Endometrial microvascular endothelial cells (primary cell): ENCODE measurements around the gene FCRLA. TPM values are rescaled to one million over a fixed set of nuclear protein-coding genes. Genes with fewer than 3 reads are reported as not detected.

ENCODE experiments used
- in situ Hi-C: cut with HindIII; loops from 2 replicates; pipeline ENCODE4 v1.10.0; 2017; ENCODE audit warnings: low sequenced_read_pairs, low pct_unique_long_range_greater_than_20kb; ENCODE audit errors: inconsistent ontology term
- total RNA-seq: library from RNA; depleted of rRNA; stranded (reverse); fragments of >200 nt; gene quantifications from one replicate; pipeline ENCODE4 v1.2.3, GENCODE V29; 2015; ENCODE audit errors: inconsistent ontology term

The FCRLA gene
- total RNA-seq, 1 donor from 2014 or later, result not detected

DNA sequence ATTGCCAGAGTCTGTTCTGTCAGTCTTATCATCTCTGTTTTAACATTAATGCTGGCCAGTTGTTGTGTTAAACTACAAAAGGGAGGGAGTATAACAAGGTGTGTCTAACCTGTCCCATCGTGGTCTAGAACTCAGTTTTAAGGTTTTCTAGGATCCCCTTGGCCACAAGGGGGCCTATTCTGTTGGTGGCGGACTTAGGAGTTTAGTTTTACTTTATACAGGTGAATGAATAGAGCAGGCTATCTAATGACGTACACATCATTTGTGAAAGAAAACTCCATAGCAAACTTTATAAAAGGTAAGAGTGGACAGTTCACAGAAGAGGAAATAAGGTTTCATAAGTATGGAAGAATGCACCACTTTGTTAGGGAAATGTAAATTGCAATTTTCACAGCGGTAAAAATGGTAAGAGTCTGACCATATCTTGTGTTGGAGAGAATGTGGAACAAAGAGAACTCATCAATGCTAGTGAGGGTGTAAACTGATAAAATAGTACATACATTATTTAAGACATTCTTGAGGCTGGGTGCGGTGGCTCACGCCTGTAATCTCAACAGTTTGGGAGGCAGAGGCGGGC lies 56.6 kb downstream of the FCRLA start:
- in situ Hi-C loops, result no loop called here

Other genes starting within 250 kb of the FCRLA start
- gene FCGR2A, start 201.8 kb upstream of the FCRLA start, total RNA-seq, result not detected
- gene HSPA6, start 182.7 kb upstream of the FCRLA start, total RNA-seq, result not detected
- not detected for gene FCGR3A, start 157.4 kb upstream of the FCRLA start, total RNA-seq
- not detected for gene FCGR3B, start 76.1 kb upstream of the FCRLA start, total RNA-seq
- gene FCGR2B, start 44.1 kb upstream of the FCRLA start, total RNA-seq, result not detected
- 2.2 TPM for gene FCRLB, start 14.3 kb downstream of the FCRLA start, total RNA-seq
- 33.3 TPM for gene DUSP12, start 42.6 kb downstream of the FCRLA start, total RNA-seq
- 40.7 TPM for gene ATF6, start 59.1 kb downstream of the FCRLA start, total RNA-seq